GM21381 (cell line): ENCODE measurements around the gene ZC4H2.
"Not testable (repeated sequence)": the region's sequence is repeated elsewhere in the genome, so short reads cannot be mapped to it uniquely, and the experiment has no call there.

Source experiments
- ATAC-seq: cut with Tn5 transposase; IDR thresholded peaks from one replicate; pipeline ENCODE4 v1.9.1; 2021; ENCODE audit warnings: mild to moderate bottlenecking, moderate library complexity; ENCODE audit not compliant: unreplicated experiment

ZC4H2 gene, protein sequence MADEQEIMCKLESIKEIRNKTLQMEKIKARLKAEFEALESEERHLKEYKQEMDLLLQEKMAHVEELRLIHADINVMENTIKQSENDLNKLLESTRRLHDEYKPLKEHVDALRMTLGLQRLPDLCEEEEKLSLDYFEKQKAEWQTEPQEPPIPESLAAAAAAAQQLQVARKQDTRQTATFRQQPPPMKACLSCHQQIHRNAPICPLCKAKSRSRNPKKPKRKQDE

DNA sequence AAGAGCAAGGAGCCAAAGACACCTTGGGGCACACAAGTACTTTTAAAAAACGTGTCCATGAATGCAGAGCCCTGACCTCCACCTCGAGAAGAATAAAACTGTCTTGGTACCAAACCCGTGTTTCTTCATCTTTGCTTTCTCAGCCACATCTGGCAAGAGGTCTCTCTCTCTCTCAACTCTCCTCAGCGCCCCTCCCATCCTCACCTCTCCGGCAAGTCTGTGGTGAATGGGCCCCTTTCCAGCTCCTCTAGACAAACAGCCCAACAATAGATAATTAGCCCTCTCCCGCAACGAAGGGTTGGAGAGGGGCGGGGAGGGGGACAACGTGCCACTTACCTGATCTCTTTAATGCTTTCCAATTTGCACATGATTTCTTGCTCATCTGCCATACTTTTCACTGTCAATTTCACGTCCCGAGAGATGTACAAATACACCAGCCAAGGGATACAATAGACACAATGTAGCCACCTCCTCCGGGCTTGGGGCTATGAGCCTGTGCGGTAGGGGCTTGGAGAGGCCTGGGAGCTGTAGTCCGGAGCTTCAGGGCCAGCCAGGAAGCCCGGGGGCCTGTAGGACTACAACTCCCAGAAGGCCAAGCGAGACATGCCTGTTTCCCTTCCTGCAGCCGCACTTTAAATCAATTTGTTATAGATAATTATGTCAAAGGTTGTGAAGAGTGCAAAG, at the start of gene ZC4H2:
TSS of gene ZC4H2 (minus strand) at position 462 of the 684 bp plus-strand sequence. CDS start at position 389, 73 bp downstream.
- ATAC-seq, result peak; percentile 100

DNA sequence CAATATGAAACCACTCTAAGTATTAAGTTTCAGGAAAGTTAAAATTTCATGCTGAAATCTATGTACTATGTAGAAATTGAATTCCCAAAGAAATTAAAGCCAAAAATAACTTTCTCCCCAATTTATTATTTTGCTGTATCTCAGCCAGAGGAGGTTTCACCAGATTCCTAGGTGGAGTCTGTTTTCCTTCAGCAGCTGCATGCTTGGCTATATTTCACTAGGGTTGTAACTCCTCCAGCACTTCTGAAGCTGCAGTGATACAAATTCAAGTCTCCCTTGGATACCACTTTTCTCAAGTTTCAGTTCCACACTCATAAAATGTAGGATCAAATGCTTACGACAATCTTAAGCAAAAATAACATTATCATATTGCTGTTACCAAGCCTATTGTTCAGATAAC, 41.2 kb upstream of the ZC4H2 start:
- no peak for ATAC-seq

DNA sequence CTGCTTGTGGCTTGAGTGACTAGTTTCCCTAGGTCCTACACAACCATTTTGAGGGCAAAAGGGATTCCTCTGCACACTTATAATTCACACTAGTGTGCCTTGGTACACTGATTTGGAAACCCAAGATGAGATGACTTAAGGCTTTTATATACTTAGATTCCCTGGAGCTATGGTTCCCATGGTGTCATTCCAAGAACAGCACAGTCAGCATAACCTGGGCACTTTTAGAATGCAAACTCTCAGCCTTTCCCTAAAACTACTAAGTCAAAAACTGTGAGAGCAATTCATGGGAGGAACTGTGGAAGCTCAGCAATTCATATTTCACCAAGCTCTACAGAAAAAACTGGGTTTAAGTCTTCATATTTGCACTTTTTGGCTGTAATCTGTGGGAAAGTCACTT, 38.0 kb upstream of the ZC4H2 start:
- no peak for ATAC-seq

DNA sequence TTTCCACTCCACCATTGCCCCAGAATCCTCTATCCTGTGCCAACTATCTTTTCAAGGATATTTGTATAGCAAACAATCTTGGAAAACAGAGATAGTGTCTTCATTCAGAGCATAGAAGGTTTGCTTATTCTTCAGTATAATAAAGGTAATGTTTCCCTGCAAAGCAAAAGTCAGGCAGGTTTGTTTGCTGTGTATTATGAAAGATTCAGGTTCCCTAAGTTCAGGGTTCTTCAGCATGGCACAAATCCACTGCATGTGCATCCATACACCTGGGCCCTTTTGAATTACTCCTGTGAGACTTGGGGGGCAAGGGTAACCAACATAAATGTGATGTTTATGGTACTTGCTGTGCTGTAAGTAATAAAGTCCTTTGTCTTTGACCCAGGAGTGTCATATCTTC, 33.2 kb upstream of the ZC4H2 start:
- ATAC-seq, result no peak

DNA sequence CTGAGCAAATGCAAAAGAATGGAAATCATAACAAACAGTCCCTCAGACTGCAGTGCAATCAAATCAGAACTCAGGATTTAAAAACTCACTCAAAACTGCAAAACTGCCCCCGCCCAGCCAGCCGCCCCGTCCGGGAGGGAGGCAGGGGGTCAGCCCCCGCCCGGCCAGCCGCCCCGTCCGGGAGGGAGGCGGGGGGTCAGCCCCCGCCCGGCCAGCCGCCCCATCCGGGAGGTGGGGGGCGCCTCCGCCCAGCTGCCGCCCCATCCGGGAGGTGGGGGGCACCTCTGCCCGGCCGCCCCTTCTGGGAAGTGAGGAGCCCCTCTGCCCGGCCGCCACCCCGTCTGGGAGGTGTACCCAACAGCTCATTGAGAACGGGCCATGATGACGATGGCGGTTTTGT, 26.0 kb upstream of the ZC4H2 start:
- not testable (repeated sequence) for ATAC-seq

DNA sequence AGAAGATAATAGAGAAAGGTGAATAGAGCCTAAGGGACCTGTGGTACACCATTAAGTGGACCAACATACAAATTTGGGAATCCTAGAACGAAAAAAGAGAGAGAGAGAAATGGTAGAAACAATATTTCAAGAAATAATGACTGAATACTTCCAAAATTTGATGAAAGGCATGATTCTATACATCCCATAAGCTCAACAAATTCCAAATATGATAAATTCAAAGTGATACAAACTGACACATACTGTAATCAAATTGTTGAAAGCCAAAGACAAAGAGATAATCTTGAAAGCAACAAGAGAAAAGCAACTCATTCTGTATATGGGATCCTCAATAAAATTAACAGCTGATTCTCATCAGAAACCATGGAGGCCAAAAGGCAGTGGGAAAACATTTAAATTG, 20.6 kb upstream of the ZC4H2 start:
- ATAC-seq, result no peak

DNA sequence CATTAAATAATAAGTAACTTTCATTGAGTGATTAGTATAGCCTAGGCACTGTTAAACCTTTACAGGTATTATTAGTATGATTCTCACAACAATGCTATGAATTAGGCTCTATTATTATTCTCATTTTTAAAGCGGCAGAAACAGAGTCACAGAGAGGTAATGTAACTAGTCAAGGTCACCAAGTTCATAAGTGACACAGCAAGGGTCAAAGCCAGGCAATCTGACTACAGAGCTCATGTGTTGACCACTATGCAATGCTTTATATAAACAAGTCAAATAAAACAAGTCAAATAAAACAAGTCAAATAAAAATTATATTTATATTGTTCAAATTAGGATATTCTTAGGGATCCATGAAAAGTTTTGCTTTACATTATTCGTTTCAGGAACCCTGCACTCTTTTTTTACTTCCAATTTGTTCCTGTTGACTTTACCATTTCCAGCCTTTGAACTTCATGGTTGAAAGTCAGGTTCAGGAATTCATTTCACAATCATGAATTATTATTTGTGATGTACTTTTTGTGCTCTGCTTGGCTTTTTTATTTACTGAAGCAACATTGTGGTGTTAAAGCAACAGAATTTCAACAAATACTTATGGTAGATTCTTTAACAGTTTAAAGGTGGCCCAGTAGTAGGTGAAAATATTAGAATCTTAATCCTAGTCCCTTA, 18.0 kb upstream of the ZC4H2 start:
- ATAC-seq, result no peak

DNA sequence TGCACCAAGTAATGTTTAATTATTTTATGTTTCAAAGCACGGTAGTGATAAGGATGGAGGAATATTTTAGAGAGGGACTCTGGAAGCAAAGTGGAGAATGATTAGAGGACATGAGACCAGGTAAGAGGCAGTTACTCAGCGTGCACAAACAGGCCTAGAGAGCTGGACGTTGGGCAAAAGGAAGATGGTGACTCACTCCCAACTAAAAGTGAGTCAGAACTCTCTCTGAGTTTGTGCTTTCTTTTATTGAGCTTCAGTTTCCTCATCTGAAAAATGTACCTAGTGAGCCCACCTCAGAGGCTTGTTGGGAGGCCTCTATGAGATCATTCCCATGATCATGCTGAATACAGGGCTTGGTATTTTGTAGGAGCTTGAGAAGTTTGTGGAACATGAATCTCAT, 1.6 kb upstream of the ZC4H2 start:
- no peak for ATAC-seq

DNA sequence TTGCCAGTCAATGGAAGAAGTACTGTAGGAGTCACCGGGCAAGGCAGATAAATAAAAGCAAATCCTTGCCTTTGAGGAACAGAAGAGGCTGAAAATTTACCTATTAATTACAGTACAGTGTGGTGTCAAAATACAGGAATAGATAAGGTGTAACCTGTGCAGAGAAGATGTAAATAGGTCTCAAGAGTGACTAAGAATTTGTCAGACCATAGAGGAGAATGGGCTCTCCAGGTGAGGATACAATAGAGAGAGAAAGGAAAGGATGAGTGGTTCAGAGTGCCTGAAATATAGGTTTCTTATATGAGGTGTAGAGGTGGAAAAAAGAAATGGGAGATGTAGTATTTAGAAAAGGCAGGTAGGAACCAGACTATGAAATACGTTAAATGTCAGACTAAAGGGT, 801 bp upstream of the ZC4H2 start:
- ATAC-seq, result no peak

DNA sequence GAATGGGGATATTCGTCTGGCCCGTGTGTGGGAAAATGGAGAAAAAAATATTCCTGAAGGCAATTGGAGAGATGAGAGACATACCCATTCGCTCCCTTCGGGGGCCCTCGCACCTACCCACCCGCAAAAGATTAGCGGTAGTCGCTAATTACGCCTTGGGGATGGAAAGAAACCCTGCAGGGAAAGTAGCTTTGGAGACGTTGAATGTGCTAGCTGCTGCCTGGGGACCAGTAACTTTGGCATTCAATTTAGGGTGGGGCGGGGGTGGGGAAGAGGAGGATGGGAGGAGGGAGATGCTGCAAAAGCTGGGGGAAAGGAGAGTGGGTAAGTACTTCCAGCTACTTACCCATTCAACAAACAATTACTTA, 407 bp upstream of the ZC4H2 start:
- ATAC-seq, result peak; percentile 21

DNA sequence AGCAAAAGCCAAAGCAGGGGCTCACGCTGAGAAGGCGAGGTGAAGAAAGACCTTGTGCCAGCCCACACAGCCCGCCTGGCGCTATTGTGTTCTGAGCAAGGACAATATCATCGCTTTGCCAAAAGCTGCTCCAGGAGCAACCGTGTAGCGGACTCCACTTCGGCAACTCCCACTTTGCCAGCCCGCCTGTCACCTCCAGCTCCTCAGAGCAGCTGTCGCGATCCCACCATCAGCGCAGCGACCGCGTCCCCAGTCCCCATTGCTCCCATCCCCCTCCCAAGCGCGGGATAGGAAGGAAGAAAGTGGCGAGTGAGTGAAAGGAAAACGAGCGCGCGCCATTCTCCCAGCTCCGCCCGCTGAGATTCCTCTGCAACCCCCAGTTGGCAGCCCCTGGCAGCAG, 759 bp downstream of the ZC4H2 start:
- ATAC-seq, result no peak

DNA sequence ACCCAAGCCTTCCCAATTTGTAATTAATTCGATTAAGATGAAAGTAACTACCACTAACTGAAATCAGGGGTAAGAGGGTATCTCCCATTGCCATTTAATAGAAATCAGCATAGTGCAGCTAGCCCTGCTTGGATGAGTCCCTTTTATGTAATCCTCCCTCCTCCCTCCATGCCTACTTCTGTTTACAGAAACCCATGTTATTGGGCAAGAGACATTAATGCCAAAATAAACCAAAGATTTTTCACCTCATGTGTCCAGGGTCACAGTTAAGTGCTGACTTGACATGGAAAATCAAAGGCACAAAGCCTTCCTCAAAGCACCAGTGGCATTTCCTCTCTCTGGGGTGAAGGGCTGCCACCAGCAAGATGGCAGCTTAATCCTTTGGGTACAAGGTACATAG, 50.8 kb downstream of the ZC4H2 start:
- no peak for ATAC-seq

DNA sequence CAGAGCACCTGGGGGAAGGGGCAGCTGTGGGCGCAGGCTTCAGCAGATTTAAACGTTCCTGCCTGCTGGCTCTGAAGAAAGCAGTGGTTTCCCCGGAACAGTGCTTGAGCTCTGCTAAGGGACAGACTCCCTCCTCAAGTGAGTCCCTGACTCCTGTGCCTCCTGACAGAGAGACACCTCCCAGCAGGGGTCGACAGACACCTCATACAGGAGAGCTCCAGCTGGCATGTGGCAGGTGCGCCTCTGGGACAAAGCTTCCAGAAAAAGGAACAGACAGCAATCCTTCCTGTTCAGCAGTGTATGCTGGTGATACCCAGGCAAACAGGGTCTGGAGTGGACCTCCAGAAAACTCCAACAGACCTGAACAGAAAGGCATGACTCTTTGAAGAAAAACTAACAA, 68.1 kb downstream of the ZC4H2 start:
- no peak for ATAC-seq

DNA sequence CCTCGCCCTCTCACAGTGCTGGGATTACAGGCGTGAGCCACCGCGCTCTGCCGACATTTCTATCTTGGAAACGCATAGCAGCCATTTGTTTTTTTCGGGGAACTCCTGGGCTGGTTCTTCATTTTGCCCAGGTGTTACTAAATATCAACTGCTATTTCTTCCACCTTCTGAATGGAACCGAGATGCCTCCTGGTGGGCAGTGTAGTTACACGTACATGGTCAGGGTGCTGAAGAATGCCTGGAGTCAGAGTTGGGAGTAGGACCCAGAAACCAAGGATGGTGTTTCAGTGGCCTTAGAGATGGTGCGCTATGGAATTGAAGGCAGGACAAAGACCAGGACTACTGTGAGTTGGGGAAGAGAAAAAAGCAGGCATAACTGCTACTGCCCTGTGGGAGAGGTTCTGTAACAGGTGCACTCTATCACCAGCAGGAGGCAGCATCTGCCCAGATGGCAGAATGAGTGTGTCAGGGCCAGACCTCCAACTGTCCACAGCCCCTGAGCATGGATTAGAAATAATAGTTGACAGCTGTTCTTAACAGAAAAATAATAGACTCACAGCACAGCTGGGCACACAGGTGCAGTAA, 81.7 kb downstream of the ZC4H2 start:
- ATAC-seq, result no peak

DNA sequence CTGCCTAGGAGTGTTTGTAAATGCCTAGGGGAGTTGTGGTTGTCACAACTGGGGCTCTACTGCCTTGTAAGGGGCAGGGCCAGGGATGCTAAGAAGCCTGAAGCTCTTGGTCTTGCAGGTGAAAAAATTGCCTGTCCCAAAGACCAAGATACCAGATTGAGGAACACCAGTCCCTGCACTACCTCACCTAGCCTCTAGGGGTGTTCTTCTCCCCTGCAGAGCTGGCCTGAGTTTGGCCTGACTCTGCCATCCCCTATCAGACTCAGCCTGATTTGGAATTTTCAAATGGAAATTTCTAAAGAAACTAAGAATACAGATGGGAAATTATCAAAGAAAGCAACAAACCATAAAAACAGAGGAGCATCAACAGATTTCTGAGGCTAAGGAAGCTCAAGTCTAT, 90.4 kb downstream of the ZC4H2 start:
- no peak for ATAC-seq

DNA sequence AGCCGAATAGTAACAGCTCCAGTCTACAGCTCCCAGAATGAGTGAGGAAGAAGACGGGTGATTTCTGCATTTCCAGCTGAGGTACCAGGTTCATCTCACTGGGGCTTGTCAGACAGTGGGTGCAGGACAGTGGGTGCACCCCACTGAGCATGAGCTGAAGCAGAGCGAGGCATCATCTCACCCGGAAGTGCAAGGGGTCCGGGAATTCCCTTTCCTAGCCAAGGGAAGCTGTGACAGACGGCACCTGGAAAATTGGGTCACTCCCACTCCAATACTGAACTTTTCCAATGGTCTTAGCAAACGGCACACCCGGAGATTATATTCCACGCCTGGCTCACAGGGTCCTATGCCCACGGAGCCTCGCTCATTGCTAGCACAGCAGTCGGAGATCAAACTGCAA, 97.5 kb downstream of the ZC4H2 start:
- ATAC-seq, result not testable (repeated sequence)

DNA sequence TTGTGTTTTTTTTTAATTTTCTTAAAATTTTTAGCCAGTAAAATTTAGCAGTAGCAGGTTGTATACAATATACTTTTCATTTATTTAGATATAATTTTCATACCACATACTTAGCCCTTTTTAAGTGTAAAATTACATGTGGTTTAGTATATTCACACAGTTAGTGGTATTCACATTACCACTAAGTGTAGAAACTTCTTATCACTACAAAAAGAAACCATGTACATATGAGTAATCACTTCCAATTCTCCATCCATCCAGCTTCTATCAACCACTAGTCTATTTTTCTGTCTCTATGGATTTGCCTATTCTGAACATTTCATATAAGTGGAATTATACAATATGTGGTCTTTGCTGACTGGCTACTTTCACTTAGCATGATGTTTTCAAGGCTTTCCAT, 109.0 kb downstream of the ZC4H2 start:
- no peak for ATAC-seq
